Neutrophil (primary cell): ENCODE results near the gene SLC6A9.
A peak's percentile ranks its signal among the peaks of the same experiment; 100 is the strongest.

Source experiments
- H3K27ac ChIP-seq: fragments of 200-600 bp; sonication (generic); 2 replicates; pipeline ENCODE4 v1.5.1; 2016; ENCODE audit warnings: mild to moderate bottlenecking, moderate library complexity
- H3K27me3 ChIP-seq: fragments of 200-600 bp; sonication (generic); 2 replicates; pipeline ENCODE4 v1.6.0; 2016; ENCODE audit warnings: mild to moderate bottlenecking
- H3K36me3 ChIP-seq: fragments of 200-600 bp; sonication (generic); 2 replicates; pipeline ENCODE4 v1.5.1; 2017
- H3K4me1 ChIP-seq, 2 experiments: fragments of 200-600 bp in 1 of 2; sonication (generic) in 1 of 2; 1 replicate in 1 of 2; 2 replicates in 1 of 2; pipeline versions ENCODE4 v1.5.1 to v1.6.1; 2013 to 2016; ENCODE audit warnings: low read depth in 1 of 2, low read length in 1 of 2, mild to moderate bottlenecking in 1 of 2, moderate library complexity in 1 of 2; ENCODE audit not compliant: control insufficient read depth in 1 of 2, insufficient read depth in 1 of 2
- H3K4me3 ChIP-seq, 2 experiments: fragments of 200-600 bp in 1 of 2; sonication (generic) in 1 of 2; 1 replicate in 1 of 2; 2 replicates in 1 of 2; pipeline ENCODE4 v1.5.1; 2013 to 2016; ENCODE audit warnings: low read depth in 1 of 2, low read length in 1 of 2, mild to moderate bottlenecking in 1 of 2, moderate library complexity in 1 of 2
- H3K9me3 ChIP-seq: fragments of 200-600 bp; sonication (generic); 2 replicates; pipeline ENCODE4 v1.5.1; 2016
- CTCF ChIP-seq: fragments of 200-600 bp; sonication (generic); IDR thresholded peaks from 2 replicates; pipeline ENCODE4 v1.5.1; 2016; ENCODE audit warnings: antibody characterized with exemption

Gene SLC6A9

GRCh38 chr1:44074415-44074814, 43.2 kb upstream of the SLC6A9 start:
- Histone ChIP-seq H3K27ac (no peak overlapping the region), H3K9me3 (no peaks in the 10 kb centered on the region), H3K4me3 (no peak overlapping the region), H3K27me3 (no peaks in the 10 kb centered on the region), H3K4me1 (peaks cover 3 to 5% of the 10 kb centered on the region in 2 experiments), H3K36me3 (no peaks in the 10 kb centered on the region)
- no peak for TF ChIP-seq CTCF

- Histone ChIP-seq H3K36me3 (no peaks in the 10 kb centered on the region), H3K4me3 (no peak overlapping the region), H3K4me1 (peaks cover 7 to 14% of the 10 kb centered on the region in 2 experiments), H3K27ac (no peak overlapping the region), H3K9me3 (no peaks in the 10 kb centered on the region), H3K27me3 (no peaks in the 10 kb centered on the region)
- TF ChIP-seq CTCF: no peak
These were observed 42.3 kb upstream of the SLC6A9 start for GRCh38 chr1:44073528-44073927.

- H3K4me1 ChIP-seq: peaks cover 11 to 19% of the 10 kb centered on the region in 2 experiments
- no peak for TF ChIP-seq CTCF
These were observed 41.6 kb upstream of the SLC6A9 start for GRCh38 chr1:44072821-44073220.

GRCh38 chr1:44072204-44072603, 40.9 kb upstream of the SLC6A9 start:
- H3K9me3 ChIP-seq: no peaks in the 10 kb centered on the region
- peaks cover 11 to 19% of the 10 kb centered on the region in 2 experiments for H3K4me1 ChIP-seq
- H3K27me3 ChIP-seq: no peaks in the 10 kb centered on the region
- H3K36me3 ChIP-seq: no peaks in the 10 kb centered on the region
- TF ChIP-seq CTCF: no peak
- H3K4me3 ChIP-seq: no peak overlapping the region
- no peak overlapping the region for H3K27ac ChIP-seq

More at GRCh38 chr1:44072821-44073220, 41.6 kb upstream of the SLC6A9 start:
- no peak overlapping the region for H3K27ac ChIP-seq
- H3K9me3 ChIP-seq: no peaks in the 10 kb centered on the region
- no peaks in the 10 kb centered on the region for H3K27me3 ChIP-seq
- H3K4me3 ChIP-seq: no peak overlapping the region
- no peaks in the 10 kb centered on the region for H3K36me3 ChIP-seq

GRCh38 chr1:44071461-44071860, 40.2 kb upstream of the SLC6A9 start:
- peaks cover 11 to 19% of the 10 kb centered on the region in 2 experiments for H3K4me1 ChIP-seq
- no peaks in the 10 kb centered on the region for H3K27me3 ChIP-seq
- no peak overlapping the region for H3K4me3 ChIP-seq
- no peak overlapping the region for H3K27ac ChIP-seq
- TF ChIP-seq CTCF: no peak
- H3K9me3 ChIP-seq: no peaks in the 10 kb centered on the region
- H3K36me3 ChIP-seq: no peaks in the 10 kb centered on the region

GRCh38 chr1:44068442-44068921, 37.2 kb upstream of the SLC6A9 start:
- no peak for TF ChIP-seq CTCF
- no peaks in the 10 kb centered on the region for H3K27me3 ChIP-seq
- H3K27ac ChIP-seq: peak overlapping the region; percentile 55
- H3K9me3 ChIP-seq: no peaks in the 10 kb centered on the region
- no peaks in the 10 kb centered on the region for H3K36me3 ChIP-seq
- peaks cover 11 to 18% of the 10 kb centered on the region in 2 experiments for H3K4me1 ChIP-seq
- no peak overlapping the region for H3K4me3 ChIP-seq
